ENCODE results near the gene ARHGAP40. TPM values are rescaled to one million over a fixed set of nuclear protein-coding genes. Genes with fewer than 3 reads are reported as not detected.

Gene ARHGAP40
- total RNA-seq, 1 donor from 2014 or later: not detected

DNA sequence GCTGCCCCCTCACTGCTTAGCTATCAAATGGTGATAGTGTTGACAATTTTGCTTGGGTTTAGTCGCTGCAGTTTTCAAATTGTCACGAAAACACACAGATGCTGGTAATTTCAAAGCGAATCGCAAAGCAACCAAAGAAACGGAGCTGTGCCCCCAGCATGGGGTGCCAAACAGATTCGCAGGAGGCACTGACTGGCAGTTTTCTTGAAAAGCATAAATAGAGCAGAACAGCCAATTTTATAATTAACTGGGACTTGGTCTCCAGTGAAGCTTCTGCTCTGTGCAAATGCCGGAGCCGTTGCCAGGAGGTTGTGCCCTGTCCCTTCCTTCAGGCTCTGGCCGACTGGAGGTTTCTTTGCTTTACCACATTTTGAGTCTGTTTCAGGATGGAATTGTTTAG, 18.8 kb downstream of the ARHGAP40 start:
- DNase-seq: no peak

DNA sequence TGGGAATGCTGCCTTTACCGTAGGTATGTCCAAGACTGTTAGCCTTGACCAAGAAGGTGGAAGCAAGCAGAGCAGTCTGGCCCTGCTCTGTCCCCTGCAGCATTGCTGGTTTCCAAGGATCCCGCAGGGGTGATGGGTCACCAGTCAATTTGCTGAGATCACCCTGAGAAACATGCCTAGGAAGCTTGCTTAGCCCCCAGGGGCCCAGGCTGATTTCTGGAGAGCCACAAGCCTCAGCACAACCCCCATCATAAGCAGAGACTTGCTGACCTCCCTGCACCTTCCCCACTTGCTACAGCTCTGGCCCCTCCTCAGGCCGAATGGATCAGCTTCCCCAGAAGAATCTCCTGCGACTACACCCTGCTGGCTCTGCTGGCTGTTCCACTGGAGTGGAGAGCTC, 21.5 kb downstream of the ARHGAP40 start:
- no peak for DNase-seq

DNA sequence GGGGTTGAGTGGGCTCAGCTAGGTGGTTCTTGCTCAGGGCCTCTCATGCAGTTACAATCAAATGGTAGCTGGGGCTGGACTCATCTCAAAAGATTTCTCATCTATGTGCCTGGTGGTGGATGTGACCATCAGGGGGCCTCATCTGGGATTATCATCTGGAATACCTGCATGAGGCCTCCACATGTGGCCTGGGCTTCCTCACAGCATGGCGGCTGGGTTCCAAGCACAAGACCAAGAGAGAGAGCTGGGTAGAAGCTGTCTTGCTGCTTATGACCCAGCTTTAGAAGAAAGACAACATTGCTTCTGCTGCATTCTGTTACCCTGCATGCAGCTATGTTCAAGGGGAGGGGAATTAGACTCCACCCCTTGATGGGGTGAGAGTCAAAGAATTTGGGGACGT, 22.5 kb downstream of the ARHGAP40 start:
- no peak for DNase-seq

DNA sequence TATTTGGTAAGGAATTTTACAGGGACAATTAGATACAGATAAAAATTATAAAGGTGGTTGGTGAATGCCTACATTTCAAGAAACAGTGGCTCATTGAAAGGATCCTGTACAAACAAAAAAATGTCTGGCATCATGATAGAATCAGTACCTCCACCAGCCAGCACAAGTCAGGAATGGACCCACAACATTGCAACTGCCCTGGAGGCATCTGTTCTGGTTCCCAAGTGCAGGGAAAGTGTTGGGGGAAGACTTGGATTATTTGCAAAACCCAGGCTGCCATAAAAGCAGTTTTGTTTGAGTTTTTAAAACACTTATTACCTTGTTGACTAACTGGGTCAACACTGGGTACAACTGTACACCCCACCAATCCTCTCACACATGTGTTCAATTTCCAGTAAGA, 24.3 kb downstream of the ARHGAP40 start:
- no peak for DNase-seq

DNA sequence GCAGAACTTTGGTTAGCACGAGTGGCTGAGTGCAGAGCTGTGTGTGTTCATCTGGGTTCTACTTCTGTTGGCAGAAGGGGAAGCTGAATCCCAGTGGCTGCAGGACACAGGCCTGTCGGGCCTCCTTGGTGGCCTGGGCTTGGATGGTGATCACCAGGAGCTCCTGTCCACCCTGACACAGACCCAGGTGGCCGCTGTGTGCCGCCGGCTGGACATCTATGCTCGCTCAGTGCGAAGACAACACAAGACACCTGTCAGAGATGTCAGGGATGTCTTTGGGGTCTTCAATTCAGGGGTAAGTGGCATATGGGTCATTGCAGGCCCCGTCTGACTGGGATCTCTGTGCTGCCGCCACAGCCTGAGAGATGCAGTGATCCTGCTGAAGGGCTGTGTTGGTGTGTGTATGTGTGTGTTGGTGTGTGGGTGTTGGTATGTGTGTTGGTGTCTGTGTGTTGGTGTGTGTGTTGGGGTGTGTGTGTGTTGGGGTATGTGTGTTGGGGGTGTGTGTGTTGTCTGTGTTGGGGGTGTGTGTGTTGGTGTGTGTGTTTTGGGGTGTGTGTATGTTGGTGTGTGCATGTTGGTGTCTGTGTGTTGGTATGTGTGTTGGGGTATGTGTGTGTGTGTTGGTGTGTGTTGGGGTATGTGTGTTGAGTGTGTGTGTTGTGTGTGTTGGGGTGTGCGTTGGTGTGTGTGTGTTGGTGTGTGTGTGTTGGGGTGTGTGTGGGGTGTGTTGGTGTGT, 25.5 kb downstream of the ARHGAP40 start:
- no peak for DNase-seq

DNA sequence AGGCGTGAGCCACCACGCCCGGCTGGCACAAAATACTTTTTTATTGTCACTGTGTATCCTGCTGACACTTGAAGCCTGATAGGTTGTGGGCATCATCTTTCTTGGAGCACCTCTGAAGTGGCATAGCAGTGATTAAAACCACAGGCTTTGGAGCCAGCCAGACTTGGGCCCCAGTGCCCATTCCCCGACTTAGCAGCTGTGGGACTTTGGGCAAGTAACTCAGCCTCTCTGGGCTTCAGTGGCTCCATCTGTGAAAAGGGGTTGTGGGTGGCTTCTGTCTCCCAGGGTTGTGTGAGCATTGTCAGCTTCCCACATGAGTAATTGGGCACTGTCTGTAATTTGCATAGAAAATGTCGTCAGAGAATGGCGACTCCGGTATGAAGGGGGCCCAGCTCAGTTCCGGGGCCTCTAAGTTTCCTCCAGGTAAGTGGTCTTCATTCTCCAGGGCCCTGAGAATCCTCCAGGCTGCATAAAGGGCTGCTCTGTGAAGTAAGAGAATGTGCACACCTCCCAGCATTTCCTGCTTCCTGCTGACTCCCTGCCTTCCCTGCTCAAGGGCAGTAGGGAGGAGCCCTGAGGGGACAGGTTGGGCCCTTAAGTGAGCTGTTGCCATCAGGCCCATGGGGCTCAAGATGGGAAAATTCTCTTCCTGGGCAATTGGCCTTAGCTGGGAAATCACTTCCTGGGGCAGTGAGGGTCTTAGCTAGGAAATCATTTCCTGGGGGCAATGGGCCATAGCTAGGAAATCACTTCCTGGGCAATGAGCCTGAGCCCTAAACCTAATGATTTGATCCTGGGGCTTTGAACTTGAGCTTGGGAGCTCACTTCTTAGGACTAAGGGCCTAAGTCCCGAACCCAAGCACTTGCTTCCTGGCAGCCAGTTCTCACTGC, 27.2 kb downstream of the ARHGAP40 start:
- no peak for DNase-seq

DNA sequence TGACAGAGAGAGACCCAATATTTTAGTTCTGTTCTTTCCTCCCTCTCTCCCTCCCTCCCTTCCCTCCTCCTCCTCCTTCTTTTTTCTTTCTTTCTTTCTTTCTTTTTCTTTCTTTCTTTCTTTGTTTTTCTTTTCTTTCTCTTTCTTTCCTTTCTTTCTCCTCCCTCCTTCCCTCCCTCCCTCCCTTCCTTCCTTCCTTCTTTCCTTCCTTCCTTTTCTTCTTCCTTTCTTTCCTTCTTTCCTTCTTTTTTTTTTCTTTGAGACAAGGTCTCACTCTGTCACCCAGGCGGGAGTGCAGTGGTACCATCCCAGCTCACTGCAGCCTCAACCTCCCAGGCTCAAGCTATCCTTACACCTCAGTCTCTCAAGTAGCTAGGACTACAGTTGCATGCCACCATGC, 28.4 kb downstream of the ARHGAP40 start:
- DNase-seq: no peak

DNA sequence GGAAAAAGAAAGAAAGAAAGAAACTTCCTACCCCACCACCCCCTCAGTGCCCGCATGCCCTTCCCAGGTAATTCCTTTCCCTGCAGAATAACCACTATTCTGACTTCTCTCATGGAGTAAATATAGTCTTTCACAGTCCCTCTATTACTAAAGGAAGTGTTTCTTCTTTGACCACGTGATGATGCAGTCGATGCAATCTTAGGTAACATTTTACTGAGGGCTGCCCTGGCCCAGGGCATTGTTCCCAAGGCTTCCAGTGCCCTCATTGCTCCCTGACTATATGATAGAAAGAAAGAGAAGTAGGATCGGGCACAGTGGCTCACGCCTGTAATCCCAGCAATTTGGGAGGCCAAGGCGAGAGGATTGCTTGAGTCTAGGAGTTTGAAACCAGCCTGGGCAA, 29.1 kb downstream of the ARHGAP40 start:
- no peak for DNase-seq

DNA sequence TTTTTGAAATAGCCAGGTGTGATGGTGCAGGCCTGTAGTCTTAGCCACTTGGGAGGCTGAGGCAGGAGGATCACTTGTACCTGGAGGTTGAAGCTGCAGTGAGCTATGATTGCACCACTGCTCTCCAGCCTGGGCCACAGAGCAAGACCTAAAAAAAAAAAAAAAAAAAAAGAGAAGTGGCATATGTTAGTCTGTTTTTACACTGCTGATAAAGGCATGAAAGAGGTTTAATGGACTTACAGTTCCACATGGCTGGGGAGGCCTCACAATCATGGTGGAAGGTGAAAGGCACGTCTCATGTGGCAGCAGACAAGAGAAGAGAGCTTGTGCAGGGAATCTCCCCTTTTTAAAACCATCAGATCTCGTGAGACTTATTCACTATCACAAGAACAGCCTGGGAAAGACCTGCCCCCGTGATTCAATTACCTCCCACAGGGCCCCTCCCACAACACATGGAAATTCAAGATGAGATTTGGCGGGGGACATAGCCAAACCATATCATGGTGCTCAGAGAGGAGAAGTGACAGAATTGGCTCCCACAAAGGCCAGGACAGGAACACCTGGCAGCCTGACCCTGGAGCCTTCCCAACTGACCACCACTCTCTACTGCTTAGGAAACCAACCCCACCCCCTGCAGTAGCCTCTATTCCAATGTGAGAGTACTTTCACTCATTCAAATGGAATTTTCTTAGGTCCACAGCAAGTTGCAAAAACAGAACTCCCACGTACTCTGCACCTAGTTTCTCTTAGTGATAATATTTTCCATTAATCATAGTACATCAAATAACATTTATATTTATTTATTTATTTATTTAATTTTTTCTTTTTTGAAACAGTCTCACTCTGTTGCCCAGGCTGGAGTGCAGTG, 29.8 kb downstream of the ARHGAP40 start:
- DNase-seq: no peak

DNA sequence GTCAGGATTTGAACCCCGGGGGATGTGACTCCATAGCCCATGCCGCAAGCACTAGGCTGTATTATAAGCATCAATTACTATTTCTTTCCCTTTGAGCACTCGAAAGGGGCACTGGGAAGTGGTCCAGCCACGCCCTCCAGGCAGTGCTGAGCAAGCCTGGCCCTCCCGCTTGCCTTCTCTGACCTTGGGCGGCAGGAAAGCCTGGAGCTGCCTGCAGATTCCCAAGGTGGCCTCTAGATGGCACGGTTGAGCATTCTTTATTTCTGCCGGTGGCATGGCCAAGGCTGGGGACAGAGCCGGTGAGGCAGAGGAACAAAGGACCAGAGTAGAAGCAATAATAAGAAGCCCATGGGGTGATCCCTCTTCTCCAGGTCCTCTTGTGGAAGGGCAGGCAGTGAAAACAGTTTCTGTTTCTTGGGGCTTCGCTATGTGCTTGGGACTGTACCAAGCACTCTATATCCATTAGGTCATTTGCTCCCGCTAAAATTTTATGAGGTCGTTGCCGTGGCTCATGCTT, 32.0 kb downstream of the ARHGAP40 start:
- DNase-seq: peak; percentile 5

DNA sequence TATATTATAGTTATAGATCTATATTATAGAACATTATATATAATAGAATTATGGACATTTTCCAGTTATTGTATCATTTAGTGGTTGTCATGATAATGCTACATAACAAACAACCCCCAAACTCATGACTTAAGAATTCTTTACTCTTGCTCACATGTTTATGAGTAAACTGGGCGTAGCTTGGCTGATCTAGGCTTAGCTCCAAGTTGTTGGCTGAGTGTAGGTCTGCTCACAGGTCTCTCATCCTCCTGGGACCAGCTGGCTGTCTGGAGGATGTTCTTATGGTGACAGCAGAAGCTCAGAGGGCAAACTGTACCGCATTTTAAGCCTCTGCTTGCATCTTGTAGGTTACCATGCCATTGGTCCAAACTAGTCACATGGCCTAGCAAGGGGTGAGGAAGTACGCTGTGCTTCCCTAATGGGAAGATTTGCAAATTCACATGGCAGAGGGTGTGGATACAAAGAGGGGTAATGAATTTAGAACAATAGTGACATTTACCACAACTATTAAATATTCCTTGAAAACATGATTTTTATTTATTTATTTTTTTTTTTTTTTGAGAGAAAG, 34.2 kb downstream of the ARHGAP40 start:
- no peak for DNase-seq

DNA sequence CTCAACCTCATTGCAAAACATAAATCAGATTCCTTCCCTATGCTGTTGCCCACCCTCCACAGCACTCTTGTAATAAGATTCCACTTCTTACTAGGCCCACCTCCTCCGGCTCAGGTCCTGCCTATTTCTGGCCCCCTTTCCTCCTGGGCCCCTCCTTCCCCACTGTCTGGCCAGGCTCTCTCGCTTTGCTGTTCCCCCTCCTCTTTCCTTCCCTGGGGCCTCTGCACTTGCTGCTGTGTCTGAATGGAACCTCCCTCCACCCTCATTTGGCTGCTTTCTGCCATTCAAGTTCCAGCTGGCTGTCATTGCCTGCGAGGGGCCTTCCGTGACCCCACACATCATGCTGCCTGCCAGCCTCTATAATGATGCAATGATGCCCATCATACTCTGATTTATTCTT, 38.9 kb downstream of the ARHGAP40 start:
- no peak for DNase-seq

DNA sequence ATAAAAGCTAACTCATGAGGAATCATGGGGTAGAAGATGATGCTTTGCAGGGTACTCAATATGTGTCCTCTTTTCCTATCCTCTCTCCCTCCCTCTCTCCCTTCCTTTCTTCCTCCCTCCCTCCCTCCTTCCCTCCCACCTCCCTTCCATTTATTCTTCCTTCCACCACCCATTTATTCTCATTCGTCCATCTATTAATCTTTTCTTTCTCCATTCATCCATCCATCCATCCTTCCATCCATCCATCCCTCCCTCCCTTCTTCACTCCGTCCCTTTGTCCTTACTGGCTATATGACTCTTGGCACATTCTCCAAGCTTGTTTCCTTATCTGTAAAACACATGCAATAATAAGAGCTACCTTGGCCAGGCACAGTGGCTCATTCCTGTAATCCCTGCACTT, 40.9 kb downstream of the ARHGAP40 start:
- DNase-seq: no peak

DNA sequence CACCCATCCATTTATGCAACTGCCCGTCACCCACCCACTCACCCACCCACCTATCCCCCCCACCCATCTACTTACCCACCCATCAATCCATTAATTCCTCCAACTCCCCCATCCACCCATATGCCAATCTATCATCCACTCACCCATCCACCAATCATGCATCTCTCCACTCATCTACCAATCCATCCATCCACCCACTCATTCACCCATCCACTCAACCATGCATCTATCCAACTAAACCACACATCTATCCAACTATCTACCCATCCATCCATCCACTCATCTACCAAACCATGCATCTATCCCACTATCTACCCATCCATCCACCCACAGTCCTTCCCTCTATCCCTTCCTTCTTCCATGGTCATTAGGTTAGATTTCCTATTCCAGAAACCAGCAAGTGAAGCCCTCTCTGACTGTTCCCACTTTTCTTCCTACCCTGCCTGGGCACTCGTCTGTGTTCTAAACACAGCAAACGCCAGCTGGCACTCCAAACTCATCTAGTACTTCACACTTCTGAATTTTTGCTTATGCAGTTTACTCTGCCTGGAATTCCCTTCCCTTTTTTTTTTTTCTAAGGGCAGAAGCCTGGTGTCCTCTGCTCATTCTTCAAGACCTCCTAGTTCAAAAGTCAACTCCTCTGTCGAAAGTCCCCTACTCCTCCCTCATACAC, 43.1 kb downstream of the ARHGAP40 start:
- DNase-seq: no peak

DNA sequence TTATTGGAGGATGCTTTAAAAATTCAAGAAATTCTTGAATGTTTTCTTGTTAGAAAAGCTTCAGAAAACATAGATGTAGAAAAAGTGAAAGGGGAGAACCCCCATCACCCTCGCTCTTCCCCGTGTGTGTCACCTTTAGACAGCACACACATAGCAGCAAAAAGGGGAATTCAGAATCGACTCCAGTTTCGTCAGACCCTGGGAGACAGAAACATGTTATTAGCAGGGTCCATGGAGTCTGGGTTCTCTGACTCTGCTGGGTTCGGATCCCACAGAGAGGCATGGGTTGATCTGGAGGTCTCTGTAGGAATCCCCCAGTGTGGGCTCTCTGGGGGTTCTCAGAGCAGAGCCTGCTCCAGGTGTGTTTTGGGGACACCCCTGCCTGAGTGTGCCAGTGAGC, 43.7 kb downstream of the ARHGAP40 start:
- no peak for DNase-seq

DNA sequence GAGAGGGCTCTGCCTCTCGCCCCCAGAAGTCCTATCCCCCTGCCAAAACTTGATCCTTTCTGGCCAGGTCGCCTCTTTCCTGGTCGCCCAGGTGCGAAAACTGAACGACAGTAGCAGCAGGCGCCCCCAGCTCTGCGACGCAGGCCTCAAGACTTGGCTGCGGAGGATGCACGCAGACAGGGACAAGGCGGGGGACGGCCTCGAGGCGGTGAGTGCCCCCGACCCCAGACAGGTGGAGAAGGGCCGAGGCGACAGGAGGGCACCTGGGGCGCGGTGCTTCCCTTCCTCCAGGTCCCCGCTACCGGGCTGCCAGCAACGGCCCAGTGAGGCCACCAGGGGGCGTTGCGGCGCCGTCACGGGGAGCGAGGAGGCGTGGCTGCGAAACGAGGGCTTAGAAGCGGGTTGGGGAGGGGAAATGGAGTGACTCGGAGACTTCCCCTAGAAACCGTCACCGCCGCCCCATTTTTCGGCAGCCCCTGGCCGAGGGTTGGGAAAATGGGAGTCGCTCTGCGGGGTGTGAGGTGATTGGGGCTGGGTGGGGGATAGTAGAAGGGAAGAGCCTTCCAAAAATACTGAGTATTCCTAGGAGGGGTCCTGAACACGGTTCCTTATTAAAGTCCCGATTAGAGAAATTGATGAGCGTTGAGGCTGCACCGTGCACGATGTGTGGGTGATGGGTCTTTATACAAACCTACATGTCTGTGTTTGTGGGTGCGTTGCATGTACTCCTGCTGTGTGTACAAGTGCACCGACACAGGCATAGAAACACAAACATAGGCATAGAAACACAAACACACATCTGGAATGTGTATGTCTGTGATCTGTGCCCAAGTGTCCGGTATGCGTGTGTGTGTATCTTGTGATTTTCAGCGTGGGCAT, 44.6 kb downstream of the ARHGAP40 start:
- peak; percentile 69 for DNase-seq

DNA sequence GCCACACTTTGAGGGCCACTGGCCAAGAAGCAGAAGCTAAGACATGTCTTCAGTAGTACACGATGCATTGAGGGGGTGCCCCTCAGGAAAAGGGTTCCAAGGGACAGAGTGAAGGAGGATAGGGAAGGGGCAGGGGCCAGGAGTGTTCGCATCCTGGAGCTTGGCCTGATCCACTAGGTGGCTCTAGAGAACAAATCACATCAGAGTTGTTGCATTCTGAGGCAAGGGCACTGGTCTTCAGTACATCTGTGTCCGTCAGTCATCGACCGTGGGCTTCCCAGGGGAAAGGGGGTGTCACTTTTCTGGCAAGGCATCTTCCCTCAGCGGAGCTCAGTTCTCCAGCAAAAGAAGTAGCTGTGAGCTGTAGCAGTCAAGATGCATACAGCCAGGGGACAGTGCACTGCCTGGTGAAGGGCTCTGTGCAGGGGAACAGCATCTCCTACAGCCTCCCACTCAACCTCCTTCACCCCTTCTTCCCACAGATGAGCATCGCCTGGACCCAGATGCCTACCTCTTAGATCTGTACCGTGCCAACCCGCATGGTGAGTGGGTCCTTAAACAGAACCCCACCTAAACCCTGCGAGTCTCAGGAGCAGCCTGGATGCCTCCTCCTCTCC, 47.8 kb downstream of the ARHGAP40 start:
- DNase-seq: no peak

DNA sequence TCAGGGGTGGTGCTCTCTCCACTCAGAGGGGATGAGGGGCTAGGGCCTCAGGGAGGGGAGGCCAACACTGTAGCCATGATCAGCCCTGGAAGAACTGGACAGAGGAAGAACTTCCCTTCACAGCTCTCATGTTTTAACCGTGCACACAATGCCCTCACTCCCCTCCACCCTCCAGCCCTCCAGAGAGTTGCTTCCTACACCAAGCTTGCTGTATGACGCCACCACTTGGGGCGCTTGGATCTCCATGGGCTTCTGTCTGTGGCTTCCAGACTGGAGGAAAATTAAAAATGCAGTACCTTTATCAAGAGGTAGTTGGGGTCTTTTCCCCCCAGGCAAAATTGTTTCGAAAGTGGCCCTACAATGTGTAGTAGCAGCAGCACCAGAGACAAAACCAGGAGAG, 48.4 kb downstream of the ARHGAP40 start:
- no peak for DNase-seq

DNA sequence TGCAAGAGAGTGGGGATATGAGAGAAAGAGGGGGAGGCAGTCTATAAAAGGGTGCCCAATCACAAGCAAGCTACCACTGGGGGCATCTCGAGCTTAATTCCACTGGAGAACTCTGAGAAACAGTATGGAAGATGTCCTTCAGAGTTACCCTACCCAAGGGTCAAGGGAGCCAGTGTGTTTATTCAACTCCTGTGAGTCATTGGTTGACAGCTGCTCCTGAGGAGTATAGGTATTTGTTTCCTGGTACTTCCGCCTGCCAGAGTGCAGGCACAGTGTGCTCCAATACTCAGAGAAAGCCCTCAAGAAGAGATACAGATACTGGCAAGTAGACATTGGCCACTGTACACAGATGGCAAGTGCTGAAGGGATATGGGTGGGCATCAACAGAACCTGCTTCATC, 49.5 kb downstream of the ARHGAP40 start:
- no peak for DNase-seq

DNA sequence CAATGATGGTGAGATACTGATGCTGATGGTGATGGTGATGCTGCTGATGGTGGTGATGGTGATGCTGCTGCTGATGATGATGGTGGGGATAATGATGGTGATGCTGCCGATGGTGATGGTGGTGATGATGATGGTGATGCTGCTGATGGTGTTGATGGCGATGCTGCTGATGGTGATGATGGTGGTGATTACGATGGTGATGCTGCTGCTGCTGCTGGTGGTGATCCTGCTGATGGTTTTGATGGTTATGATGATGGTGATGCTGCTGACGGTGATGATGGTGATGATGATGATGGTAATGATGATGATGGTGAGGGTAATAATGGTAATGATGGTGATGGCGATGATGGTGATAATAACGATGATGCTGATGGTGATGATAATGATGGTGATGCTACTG, 50.0 kb downstream of the ARHGAP40 start:
- no peak for DNase-seq
